ENCODE data around the gene CRADD. TPM values are rescaled to one million over a fixed set of nuclear protein-coding genes. Genes with fewer than 3 reads are reported as not detected.
A peak's percentile ranks its signal among the peaks of the same experiment; 100 is the strongest.
"Not testable (repeated sequence)": the region's sequence is repeated elsewhere in the genome, so short reads cannot be mapped to it uniquely, and the experiment has no call there.

The CRADD gene
- total RNA-seq, 4 donors from 2014 or later: 51.0 to 86.3 (median 56.6) TPM

DNA sequence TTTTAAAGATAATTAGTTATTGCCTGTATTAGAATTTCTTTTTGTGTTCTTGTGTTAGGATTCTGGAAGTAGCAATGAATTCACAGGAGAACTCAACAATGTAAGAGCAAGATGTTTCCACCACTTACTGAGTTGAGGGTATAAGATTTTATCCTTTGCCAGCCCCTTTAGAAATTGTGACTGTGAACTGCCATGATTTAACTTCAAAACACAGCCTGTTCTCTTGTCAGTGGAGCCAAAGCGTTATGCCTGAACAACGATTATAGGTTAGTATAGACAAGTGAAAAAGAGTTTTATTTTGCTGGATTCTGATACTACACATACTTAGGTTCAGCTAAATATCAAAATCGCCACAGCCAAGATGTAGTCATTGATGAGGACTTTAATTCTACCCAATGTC is 101.6 kb downstream of the CRADD start:
- H3K36me3 ChIP-seq: no peaks in the 10 kb centered on the region
- H3K4me1 ChIP-seq: peaks cover 0 to 64% (median 26%) of the 10 kb centered on the region in 4 donors
- TF ChIP-seq, protein P1, sequence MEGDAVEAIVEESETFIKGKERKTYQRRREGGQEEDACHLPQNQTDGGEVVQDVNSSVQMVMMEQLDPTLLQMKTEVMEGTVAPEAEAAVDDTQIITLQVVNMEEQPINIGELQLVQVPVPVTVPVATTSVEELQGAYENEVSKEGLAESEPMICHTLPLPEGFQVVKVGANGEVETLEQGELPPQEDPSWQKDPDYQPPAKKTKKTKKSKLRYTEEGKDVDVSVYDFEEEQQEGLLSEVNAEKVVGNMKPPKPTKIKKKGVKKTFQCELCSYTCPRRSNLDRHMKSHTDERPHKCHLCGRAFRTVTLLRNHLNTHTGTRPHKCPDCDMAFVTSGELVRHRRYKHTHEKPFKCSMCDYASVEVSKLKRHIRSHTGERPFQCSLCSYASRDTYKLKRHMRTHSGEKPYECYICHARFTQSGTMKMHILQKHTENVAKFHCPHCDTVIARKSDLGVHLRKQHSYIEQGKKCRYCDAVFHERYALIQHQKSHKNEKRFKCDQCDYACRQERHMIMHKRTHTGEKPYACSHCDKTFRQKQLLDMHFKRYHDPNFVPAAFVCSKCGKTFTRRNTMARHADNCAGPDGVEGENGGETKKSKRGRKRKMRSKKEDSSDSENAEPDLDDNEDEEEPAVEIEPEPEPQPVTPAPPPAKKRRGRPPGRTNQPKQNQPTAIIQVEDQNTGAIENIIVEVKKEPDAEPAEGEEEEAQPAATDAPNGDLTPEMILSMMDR (IDR thresholded peaks at IDR 0.05): no peak
- no peak for TF ChIP-seq POLR2A (IDR thresholded peaks at IDR 0.05)
- TF ChIP-seq EP300 (IDR thresholded peaks at IDR 0.05): no peak
- peak overlapping the region; percentile 71 to 93 (median 83) for H3K27ac ChIP-seq
- H3K4me3 ChIP-seq: no peak overlapping the region
- no peaks in the 10 kb centered on the region for H3K9me3 ChIP-seq
- H3K27me3 ChIP-seq: no peaks in the 10 kb centered on the region
- 64 to 74% methylated on average over 3 of the region's 3 CpGs for WGBS, 2 donors
- DNase-seq (ENCODE audit: low spot score in 2 of 2): no peak

DNA sequence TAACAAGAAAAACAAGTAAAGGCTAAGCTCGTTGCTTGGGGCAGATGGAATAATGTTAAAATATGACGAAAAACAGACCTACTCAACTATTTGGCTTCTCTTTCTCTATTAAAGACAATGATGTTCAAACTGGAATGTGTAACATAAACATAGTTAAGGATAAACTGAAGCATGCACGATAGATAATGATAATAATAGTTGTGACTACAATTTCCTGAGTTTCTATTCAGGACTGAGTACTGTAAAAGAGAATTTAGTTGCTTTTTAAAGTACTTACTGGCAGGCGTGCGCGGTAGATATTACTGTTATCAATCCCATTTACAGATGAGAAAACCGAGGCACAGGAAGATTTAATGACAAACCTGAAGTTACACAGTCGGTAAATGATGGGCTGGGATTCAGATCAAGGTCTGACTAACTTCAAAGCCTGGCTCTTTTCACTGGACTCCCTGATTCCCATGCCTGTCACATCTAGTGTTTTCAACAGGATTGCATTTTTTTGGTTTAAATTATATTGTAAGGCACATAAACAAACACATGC is 103.0 kb downstream of the CRADD start:
- TF ChIP-seq EP300 (IDR thresholded peaks at IDR 0.05) (no peak), POLR2A (IDR thresholded peaks at IDR 0.05) (no peak)
- TF ChIP-seq, protein P1 (IDR thresholded peaks at IDR 0.05): no peak
- H3K36me3 ChIP-seq: no peaks in the 10 kb centered on the region
- 81 to 86% methylated on average over 8 of the region's 8 CpGs for whole genome bisulfite sequencing, 2 donors
- no peaks in the 10 kb centered on the region for H3K27me3 ChIP-seq
- no peak overlapping the region for H3K4me3 ChIP-seq
- H3K4me1 ChIP-seq: peaks cover 0 to 78% (median 37%) of the 10 kb centered on the region in 4 donors
- H3K9me3 ChIP-seq: no peaks in the 10 kb centered on the region
- no peak for DNase-seq (ENCODE audit: low spot score in 2 of 2)
- peak overlapping the region in 2 of 4 donors; percentile 90 to 93 for H3K27ac ChIP-seq

DNA sequence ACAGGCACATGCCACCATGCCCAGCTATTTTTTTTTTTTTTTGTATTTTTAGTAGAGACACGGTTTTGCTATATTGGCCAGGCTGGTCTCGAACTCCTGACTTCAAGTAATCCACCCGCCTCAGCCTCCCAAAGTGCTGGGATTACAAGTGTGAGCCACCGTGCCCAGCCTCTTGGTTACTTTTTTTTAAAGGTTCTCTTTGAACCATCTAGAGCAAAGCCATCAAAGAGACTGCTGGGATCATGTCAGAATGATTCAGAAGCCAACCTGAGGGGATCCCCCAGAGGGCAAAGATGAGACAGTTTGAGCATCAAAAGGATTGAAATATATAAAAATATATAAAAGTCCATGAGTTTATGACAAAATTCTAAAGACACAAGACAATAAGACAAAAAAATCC is 103.7 kb downstream of the CRADD start:
- H3K36me3 ChIP-seq; H3K4me3 ChIP-seq; H3K9me3 ChIP-seq; DNase-seq (ENCODE audit: low spot score in 2 of 2); H3K27me3 ChIP-seq: not testable (repeated sequence)
- WGBS, 2 donors: 92% methylated on average over 4 of the region's 4 CpGs
- Histone ChIP-seq H3K4me1 (peaks cover 0 to 79% (median 44%) of the 10 kb centered on the region in 4 donors), H3K27ac (peak overlapping the region in 2 of 4 donors; percentile 30 to 44)

DNA sequence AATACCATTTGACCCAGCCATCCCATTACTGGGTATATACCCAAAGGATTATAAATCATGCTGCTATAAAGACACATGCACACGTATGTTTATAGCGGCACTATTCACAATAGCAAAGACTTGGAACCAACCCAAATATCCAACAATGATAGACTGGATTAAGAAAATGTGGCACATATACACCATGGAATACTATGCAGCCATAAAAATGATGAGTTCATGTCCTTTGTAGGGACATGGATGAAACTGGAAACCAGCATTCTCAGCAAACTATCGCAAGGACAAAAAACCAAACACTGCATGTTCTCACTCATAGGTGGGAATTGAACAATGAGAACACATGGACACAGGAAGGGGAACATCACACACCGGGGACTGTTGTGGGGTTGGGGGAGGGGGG is 104.8 kb downstream of the CRADD start:
- 89 to 93% methylated on average over 3 to 4 of the region's 4 CpGs for WGBS, 2 donors
- not testable (repeated sequence) for H3K9me3 ChIP-seq; H3K4me3 ChIP-seq; H3K27ac ChIP-seq; DNase-seq (ENCODE audit: low spot score in 2 of 2); H3K36me3 ChIP-seq; H3K27me3 ChIP-seq
- H3K4me1 ChIP-seq: peaks cover 0 to 79% (median 41%) of the 10 kb centered on the region in 4 donors

DNA sequence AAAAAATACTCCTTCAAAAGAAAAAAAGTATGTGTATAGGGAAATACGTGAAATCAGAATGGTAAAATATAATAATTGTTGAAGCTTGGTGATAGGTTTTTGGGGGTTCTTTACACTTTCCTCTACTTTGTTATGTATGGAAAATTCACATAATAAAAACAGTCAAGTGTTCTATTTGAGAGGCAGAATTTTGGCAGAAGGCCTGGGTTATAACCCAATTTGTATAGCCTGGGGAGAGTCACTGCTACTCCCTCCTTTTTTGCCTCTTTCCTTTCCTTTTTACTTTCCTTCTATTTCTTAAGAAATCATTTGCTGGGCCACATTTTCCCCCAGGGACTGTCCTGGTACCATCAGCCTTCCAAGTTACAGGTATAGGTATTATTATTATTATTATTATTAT is 105.7 kb downstream of the CRADD start:
- H3K4me3 ChIP-seq: no peak overlapping the region
- TF ChIP-seq POLR2A (IDR thresholded peaks at IDR 0.05) (no peak), EP300 (IDR thresholded peaks at IDR 0.05) (no peak)
- TF ChIP-seq, protein P1 (IDR thresholded peaks at IDR 0.05): no peak

DNA sequence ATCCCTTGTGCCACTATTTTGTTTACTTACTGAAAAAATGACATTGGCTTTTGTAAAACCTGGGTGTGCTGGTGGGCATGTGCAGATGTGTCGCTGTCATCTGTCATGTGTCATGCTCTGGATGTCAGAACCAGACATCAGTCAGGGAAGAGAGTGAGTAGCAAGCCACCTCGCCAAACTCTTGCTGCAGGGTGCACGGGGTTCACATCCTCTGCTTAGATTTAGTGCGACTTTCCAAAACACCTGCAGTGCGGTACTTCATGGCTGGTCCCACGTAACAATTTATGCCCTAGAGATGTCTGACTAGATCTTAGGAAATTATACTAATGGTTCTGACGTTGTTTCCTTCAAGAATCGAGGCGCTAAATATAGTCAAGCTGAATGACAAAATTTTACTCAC is 106.7 kb downstream of the CRADD start:
- Histone ChIP-seq H3K36me3 (no peaks in the 10 kb centered on the region), H3K27me3 (no peaks in the 10 kb centered on the region), H3K4me3 (no peak overlapping the region), H3K27ac (peak overlapping the region; percentile 70 to 85 (median 77)), H3K4me1 (peaks cover 0 to 74% (median 32%) of the 10 kb centered on the region in 4 donors), H3K9me3 (no peaks in the 10 kb centered on the region)
- no peak for DNase-seq (ENCODE audit: low spot score in 2 of 2)
- TF ChIP-seq POLR2A (IDR thresholded peaks at IDR 0.05): no peak
- TF ChIP-seq, protein P1 (IDR thresholded peaks at IDR 0.05): no peak
- TF ChIP-seq EP300 (IDR thresholded peaks at IDR 0.05): no peak
- 71% methylated on average over 9 of the region's 9 CpGs for WGBS, 2 donors

More for the DNA sequence above, 105.7 kb downstream of the CRADD start:
- no peak for DNase-seq (ENCODE audit: low spot score in 2 of 2)
- H3K27ac ChIP-seq: peak overlapping the region in 2 of 4 donors; percentile 5 to 41
- peaks cover 0 to 79% (median 37%) of the 10 kb centered on the region in 4 donors for H3K4me1 ChIP-seq
- 73 to 84% methylated on average over 1 of the region's 1 CpG for WGBS, 2 donors
- no peaks in the 10 kb centered on the region for H3K27me3 ChIP-seq
- H3K9me3 ChIP-seq: no peaks in the 10 kb centered on the region
- H3K36me3 ChIP-seq: no peaks in the 10 kb centered on the region
